HUES64 (cell line): Measurements from ENCODE around the gene MEG3.

Source experiments
- H3K27ac ChIP-seq: 2 replicates; pipeline ENCODE4 v1.7.0; 2013; ENCODE audit warnings: low read depth, low read length, inconsistent platforms
- H3K27me3 ChIP-seq: 2 replicates; pipeline ENCODE4 v1.6.1; 2013; ENCODE audit warnings: mild to moderate bottlenecking, low read length; ENCODE audit not compliant: insufficient read depth
- H3K36me3 ChIP-seq: 2 replicates; pipeline ENCODE4 v1.6.1; 2013; ENCODE audit warnings: mild to moderate bottlenecking, low read length; ENCODE audit not compliant: insufficient read depth
- H3K4me1 ChIP-seq: 2 replicates; pipeline ENCODE4 v1.6.1; 2013; ENCODE audit warnings: mild to moderate bottlenecking, low read length, moderate library complexity; ENCODE audit not compliant: insufficient read depth
- H3K4me3 ChIP-seq: 2 replicates; pipeline ENCODE4 v1.5.1; 2013; ENCODE audit warnings: mild to moderate bottlenecking, low read length, moderate library complexity
- H3K9ac ChIP-seq: 2 replicates; pipeline ENCODE4 v1.6.1; 2013; ENCODE audit warnings: mild to moderate bottlenecking, low read depth, low read length
- H3K9me3 ChIP-seq: 2 replicates; pipeline ENCODE4 v1.6.1; 2013; ENCODE audit warnings: low read depth, low read length; ENCODE audit not compliant: insufficient read depth
- WGBS: fragments of 150-250, 120-280 bp; methylation state at CpG from one replicate; pipeline ENCODE4 v1.1.7; 2013; ENCODE audit warnings: missing lambda C conversion rate; 5-methylcytosine and 5-hydroxymethylcytosine counted together

Gene MEG3

DNA sequence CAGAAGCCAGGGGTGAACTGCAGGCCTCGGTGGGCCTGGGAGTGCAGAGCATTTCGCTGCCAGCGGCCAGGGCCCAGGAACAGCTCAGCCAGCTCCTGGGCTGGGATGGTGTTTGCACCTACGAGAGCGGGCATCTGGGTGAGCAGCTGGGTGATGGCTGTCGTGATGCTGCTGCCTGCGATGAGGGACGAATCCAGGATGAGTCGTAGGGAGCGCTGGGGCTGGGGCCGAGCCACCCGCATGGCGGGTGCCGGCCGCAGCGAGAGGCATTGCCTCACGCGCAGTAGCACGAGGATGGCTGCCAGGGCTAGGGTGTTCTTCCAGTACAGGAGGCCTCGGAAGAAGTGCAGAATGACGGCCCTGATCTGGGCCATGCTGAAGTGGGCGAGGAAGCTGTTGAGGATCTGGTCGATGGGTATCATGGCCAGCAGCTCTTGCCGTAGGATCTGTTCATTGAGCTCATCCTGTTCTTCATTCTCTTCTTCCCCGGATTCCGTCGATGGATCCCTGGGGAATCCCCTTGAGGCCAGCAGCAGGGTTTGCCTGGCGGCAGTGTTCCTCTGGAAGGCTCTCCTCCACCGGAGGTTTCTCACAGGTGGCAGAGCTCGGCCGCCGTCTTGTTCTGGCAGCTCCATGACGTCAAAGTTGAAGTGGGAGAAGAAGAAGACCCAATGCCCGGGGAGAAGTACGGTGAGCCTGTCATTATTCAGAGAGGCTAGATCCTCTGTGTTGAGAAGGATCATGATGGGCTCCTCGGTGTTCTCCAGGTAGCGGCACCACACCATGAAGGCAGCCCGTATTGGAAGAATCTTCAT lies 55.5 kb downstream of the MEG3 start:
- H3K27me3 ChIP-seq = no peaks in the 10 kb centered on the region
- H3K9me3 ChIP-seq = no peaks in the 10 kb centered on the region
- WGBS = 95% methylated on average over 38 of the region's 38 CpGs
- no peaks in the 10 kb centered on the region for H3K36me3 ChIP-seq
- no peak overlapping the region for H3K4me3 ChIP-seq
- no peak overlapping the region for H3K27ac ChIP-seq
- H3K4me1 ChIP-seq = no peaks in the 10 kb centered on the region
- no peak overlapping the region for H3K9ac ChIP-seq

GRCh38 chr14:100882026-100882967 lies 56.4 kb downstream of the MEG3 start:
- no peak overlapping the region for H3K27ac ChIP-seq
- H3K4me1 ChIP-seq = no peaks in the 10 kb centered on the region
- 96% methylated on average over 49 of the region's 49 CpGs for WGBS
- no peaks in the 10 kb centered on the region for H3K27me3 ChIP-seq
- no peaks in the 10 kb centered on the region for H3K36me3 ChIP-seq
- H3K9ac ChIP-seq = no peak overlapping the region
- H3K4me3 ChIP-seq = no peak overlapping the region
- no peaks in the 10 kb centered on the region for H3K9me3 ChIP-seq

DNA sequence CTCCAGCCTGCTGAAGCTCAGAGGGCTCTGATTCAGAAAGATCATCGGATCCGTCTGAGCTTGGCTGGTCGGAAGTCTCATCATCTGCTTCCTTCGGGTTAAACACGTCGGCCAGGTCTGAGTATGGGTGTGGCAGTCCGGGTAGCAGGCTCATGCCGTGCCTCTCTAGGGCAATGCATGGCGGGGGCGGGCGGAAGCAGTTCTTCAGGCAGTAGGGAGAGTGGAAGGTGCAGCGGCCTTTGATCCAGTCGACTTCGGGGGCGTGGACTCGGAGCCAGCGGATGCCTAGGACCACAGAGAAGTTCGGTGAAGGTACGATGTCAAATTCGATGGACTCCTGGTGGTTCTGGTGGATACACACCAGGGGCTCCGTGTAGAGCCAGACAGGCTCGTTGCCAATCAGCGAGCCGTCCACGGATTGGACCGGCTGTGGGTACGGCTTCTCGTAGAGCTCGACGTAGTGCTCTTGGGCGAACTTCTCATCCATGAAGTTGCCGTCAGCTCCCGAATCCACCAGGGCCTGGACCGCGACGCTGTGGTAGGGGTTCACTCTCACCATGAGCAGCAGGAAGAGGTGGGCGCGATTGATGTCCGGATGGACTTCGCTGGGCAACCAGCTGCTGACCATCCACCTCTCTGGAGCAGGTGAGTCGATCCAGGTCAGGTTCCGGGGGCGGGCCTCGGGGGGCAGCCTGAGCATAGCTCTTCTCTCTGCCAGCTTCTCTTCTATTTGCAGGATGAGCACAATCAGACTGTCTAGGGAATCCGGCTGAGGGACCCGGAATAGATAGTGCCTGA lies 57.3 kb downstream of the MEG3 start:
- Histone ChIP-seq H3K9ac (no peak overlapping the region), H3K9me3 (no peaks in the 10 kb centered on the region), H3K27ac (no peak overlapping the region), H3K4me3 (no peak overlapping the region), H3K27me3 (no peaks in the 10 kb centered on the region), H3K36me3 (no peaks in the 10 kb centered on the region), H3K4me1 (peaks cover 6% of the 10 kb centered on the region; the same call in 1 of the 2 replicates)
- 94% methylated on average over 46 of the region's 46 CpGs for WGBS

DNA sequence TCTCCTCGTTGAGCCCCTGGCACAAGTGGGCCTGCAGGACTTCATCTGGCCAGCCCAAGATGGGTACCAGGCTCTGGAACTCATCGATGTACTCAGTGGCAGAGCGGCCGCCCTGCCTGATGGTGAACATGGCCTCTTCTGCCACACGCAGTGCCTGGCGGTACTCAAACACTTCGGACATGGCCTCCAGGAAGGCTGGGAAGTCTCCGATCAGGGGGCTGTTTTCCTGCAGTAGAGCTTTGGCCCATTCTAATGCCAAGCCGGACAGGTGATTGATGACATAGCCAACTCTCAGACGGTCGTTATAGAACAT lies 57.8 kb downstream of the MEG3 start:
- 95% methylated on average over 11 of the region's 11 CpGs for WGBS
- Histone ChIP-seq H3K4me1 (peaks cover 7% of the 10 kb centered on the region; the same call in 1 of the 2 replicates), H3K27me3 (no peaks in the 10 kb centered on the region), H3K9me3 (no peaks in the 10 kb centered on the region), H3K4me3 (no peak overlapping the region), H3K36me3 (no peaks in the 10 kb centered on the region), H3K9ac (no peak overlapping the region), H3K27ac (no peak overlapping the region)

- Histone ChIP-seq H3K36me3 (no peaks in the 10 kb centered on the region), H3K4me1 (peaks cover 7% of the 10 kb centered on the region; the same call in 1 of the 2 replicates), H3K27me3 (no peaks in the 10 kb centered on the region), H3K9ac (no peak overlapping the region), H3K27ac (no peak overlapping the region), H3K4me3 (no peak overlapping the region), H3K9me3 (no peaks in the 10 kb centered on the region)
- WGBS = 95% methylated on average over 13 of the region's 13 CpGs
These were observed 58.5 kb downstream of the MEG3 start for GRCh38 chr14:100884456-100884855.

- no peak overlapping the region for H3K4me3 ChIP-seq
- H3K4me1 ChIP-seq = peaks cover 7% of the 10 kb centered on the region; the same call in 1 of the 2 replicates
- no peaks in the 10 kb centered on the region for H3K9me3 ChIP-seq
- no peak overlapping the region for H3K9ac ChIP-seq
- 90% methylated on average over 2 of the region's 2 CpGs for WGBS
- no peaks in the 10 kb centered on the region for H3K36me3 ChIP-seq
- no peak overlapping the region for H3K27ac ChIP-seq
- no peaks in the 10 kb centered on the region for H3K27me3 ChIP-seq
These were observed 59.3 kb downstream of the MEG3 start for GRCh38 chr14:100885196-100885595.

- Histone ChIP-seq H3K9ac (no peak overlapping the region), H3K4me1 (peaks cover 7% of the 10 kb centered on the region; the same call in 1 of the 2 replicates), H3K36me3 (no peaks in the 10 kb centered on the region), H3K4me3 (no peak overlapping the region), H3K9me3 (no peaks in the 10 kb centered on the region), H3K27ac (no peak overlapping the region), H3K27me3 (no peaks in the 10 kb centered on the region)
- 88% methylated on average over 5 of the region's 5 CpGs for WGBS
These were observed 59.7 kb downstream of the MEG3 start for GRCh38 chr14:100885617-100886016.

DNA sequence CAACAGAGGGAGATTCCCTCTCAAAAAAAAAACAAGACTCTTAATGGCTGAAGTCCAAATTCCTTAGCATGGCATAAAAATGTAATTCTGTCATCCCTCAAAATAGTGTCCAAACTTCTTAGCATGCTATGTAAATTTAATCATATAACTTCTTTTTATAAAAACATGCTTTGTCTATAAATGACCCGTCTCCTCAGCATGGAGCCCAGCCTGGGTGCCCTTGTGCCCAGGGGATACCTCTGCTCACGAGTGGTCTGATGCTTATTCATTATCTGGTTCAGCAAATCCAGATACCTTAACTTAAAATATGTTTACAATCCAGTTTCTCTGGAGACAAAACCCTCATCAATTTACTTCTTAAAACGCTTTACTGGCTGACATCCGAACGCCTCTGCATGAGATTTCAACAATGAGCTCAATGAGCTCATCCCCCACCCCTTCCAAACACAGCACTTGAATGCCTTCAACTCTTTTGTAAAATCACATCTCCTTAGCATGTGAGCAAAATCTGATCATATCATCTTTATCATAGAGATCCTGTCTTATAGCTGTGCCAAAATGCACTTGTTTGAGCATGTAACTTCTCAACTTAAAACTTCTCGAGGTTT lies 61.9 kb downstream of the MEG3 start:
- 75% methylated on average over 6 of the region's 6 CpGs for WGBS
- H3K9ac ChIP-seq = no peak overlapping the region
- H3K27ac ChIP-seq = no peak overlapping the region
- H3K36me3 ChIP-seq = no peaks in the 10 kb centered on the region
- no peaks in the 10 kb centered on the region for H3K27me3 ChIP-seq
- no peaks in the 10 kb centered on the region for H3K9me3 ChIP-seq
- H3K4me1 ChIP-seq = peaks cover 7% of the 10 kb centered on the region; the same call in 1 of the 2 replicates
- H3K4me3 ChIP-seq = no peak overlapping the region

DNA sequence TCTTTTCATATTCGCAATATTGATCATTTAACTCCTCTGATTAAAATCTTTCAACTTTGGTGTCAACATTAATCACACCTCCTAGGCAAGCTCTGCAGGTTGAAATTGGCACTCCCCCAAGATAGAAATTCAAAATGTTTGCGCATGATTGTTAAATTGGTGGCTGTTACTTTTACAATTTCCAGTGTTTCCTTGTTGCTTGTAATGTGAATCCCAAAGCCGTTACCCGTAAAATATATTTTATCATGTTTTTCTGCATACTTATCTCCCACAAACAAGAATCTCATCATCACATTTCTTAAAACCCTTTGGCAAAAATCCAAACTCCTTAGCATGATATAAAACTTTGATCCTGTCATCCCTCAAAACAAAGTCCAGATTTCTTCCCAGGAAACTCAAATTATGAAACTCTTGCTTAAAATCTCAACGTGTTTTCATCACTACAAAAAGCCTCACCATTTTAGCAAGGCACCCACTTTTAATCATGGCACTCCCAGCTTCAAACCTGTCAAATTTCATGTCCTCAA lies 62.9 kb downstream of the MEG3 start:
- 86% methylated on average over 5 of the region's 5 CpGs for WGBS

GRCh38 chr14:100889641-100890040 lies 63.7 kb downstream of the MEG3 start:
- Histone ChIP-seq H3K4me3 (no peak overlapping the region), H3K9me3 (no peaks in the 10 kb centered on the region), H3K4me1 (peaks cover 7% of the 10 kb centered on the region; the same call in 1 of the 2 replicates), H3K27ac (no peak overlapping the region), H3K9ac (no peak overlapping the region), H3K27me3 (no peaks in the 10 kb centered on the region), H3K36me3 (no peaks in the 10 kb centered on the region)
- WGBS = 92% methylated on average over 6 of the region's 6 CpGs

More for the DNA sequence above, 62.9 kb downstream of the MEG3 start:
- H3K4me3 ChIP-seq = no peak overlapping the region
- H3K9ac ChIP-seq = no peak overlapping the region
- no peaks in the 10 kb centered on the region for H3K27me3 ChIP-seq
- H3K27ac ChIP-seq = no peak overlapping the region
- H3K36me3 ChIP-seq = no peaks in the 10 kb centered on the region
- no peaks in the 10 kb centered on the region for H3K9me3 ChIP-seq
- peaks cover 7% of the 10 kb centered on the region; the same call in 1 of the 2 replicates for H3K4me1 ChIP-seq
